Measurements from ENCODE around the gene P3H4.
"Not testable (repeated sequence)": the region's sequence is repeated elsewhere in the genome, so short reads cannot be mapped to it uniquely, and the experiment has no call there.

P3H4 gene

GRCh38 chr17:41792845-41793783, 18.6 kb downstream of the P3H4 start:
- no peak for DNase-seq

GRCh38 chr17:41787021-41787418, 24.7 kb downstream of the P3H4 start:
- no peak for DNase-seq

- DNase-seq, result peak; percentile 84
Measured at GRCh38 chr17:41786227-41787020, 25.3 kb downstream of the P3H4 start, which contains the start of gene JUP. Gene JUP, minus strand, starts transcription at chr17:41786711. Its CDS starts 14,857 bp downstream, at chr17:41771854.

GRCh38 chr17:41785859-41786226, 25.9 kb downstream of the P3H4 start:
- no peak for DNase-seq

DNA sequence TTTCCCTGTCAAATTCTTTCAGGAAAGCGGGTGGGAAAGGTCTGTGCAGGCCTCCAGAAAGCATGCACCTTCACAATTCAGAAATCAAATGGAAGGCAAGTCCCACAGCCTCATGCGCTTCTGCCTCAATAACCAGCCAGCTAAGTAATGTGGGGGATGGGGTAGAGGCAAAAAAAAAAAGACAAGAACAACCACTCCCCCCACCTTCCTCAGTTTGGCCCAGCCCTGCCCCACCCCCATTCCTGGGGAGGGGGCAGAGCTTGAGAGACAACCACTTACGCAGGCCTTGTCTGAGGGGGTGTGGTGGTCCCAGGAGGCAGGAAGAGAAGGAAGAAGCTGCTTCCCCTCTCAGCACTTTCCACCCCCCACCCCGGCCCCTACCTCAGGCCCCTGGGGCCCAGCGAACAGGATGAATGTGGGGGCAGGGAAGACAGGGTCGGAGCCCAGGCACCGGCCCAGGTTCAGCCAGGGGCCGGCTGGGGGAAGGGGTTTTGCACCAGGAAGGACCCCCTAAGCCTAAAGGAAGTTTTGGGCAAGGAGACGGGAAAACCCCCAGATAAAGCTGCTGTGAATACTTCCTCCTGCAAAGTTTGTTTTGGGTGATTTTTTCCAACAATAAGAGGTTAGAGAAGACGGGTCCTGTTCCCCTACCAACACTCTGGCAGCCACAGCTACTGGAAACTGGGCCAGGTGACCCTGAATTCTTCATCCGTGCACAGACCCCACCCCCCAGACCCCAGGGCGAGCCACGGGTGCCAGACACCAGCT, 26.5 kb downstream of the P3H4 start:
- no peak for DNase-seq

GRCh38 chr17:41784207-41784744, 27.5 kb downstream of the P3H4 start:
- DNase-seq, result no peak

DNA sequence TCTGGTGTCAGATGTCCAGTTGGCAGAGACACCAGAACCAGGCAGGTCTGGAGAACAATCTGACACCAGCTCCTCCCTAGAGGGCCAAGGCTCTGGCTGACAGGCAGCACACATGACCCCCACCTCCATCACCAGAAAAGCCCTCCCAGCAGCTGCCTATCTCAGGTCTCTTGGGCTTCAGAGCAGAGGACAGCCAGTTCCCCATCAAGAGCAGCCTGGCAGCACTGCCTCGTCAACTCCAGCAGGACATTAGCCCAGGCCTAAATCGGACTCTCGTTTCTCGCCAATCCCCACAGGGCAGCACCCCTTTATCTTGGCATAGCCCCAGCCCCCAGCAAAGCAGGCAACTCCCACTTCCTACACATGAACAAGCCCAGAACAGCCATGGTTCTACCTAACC, 29.6 kb downstream of the P3H4 start:
- DNase-seq, result no peak

DNA sequence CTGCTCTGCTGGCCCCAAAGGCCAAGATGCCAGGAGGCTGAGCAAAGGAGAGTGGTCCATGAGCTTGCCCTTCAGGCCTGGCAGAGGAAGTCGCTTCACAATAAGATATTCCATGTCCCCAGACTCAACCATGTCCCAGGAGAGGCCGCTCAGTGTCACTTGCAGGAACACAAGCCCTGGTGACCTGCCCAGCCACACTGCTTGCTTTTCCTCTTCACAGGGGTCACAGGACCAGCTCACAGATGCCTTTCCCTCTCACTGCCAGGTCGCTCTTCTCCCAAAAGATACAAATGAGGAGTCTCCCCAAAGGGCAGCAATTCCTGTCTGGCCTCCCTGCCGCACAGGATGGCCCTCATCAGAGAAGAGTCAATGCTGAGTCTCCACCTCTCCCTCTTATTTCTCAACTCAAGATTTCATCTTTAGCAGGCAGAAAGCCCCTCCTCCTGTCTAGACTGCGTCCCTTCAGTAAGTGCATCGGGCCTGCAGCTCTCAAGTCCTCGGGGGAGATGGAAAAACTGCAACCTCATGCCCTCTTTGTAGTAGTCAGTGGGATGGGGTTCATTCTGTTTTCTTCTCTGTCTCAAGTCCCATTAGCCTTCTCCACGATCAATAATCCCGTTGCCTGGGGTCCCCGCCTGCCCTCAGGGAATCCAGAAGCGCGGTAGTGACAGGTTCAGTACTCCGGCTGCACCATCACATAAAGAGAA, 30.2 kb downstream of the P3H4 start:
- DNase-seq, result no peak

DNA sequence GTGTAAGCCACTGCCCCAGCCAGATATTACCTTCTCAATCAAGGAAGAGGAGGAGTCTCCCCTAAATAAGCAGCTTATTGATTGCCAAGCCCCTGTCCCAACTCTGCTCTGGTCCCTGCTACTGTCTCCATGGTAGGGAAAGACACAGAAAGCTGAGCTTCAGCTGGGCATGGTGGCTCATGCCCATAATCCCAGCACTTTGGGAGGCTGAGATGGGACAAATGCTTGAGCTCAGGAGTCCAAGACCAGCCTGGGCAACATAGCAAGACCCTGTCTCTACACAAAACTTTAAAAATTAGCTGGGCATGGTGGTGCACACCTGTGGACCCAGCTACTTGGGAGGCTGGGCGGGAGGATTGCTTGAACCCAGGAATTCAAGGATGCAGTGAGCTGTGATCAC, 31.8 kb downstream of the P3H4 start:
- no peak for DNase-seq

- DNase-seq, result no peak
Measured at GRCh38 chr17:41777574-41778188, 34.1 kb downstream of the P3H4 start.

DNA sequence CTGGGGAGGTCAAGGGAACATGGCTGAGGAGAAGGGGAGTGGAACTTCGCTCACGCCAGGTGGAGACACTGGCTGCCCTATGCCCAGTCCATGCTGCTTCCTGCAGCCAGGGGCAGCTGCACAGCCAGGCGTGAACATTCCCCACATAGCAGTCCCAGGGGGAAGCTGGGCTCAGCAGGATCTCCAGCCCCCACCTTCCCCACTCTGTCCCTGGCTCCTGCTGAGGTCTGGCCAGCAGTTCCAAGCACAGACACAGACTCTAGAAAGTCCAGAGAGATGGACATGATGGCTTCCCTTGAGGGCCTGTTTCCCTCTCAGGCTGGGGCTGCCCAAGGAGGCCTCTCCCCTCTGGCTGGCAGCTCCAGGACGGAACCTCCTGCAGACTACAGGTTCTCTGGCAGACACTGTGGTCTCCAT, 34.6 kb downstream of the P3H4 start:
- DNase-seq, result no peak

DNA sequence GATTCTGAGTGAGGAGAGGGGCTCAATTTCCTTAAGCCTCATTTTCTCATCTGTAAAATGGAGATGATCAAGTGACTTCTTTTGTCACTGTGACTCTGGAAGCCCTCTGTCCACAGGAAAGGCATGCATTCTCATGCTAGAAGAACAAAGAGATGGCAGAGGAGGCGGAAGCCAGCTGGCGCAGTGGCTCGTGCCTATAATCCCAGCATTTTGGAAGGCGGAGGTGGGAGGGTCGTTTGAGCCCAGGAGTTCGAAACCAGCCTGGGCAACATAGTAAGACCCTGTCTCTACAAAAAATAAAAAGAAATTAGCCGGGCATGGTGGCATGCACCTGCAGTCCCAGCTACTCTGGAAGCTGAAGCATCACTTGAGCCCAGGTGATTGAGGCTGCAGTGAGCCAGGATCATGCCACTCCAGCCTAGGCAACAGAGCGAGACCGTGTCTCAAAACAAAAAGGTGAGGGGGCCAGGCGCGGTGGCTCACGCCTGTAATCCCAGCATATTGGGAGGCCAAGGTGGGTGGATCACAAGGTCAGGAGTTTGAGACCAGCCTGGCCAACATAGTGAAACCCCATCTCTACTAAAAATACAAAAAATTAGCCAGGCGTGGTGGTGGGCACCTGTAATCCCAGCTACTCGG, 35.4 kb downstream of the P3H4 start:
- DNase-seq, result not testable (repeated sequence)

DNA sequence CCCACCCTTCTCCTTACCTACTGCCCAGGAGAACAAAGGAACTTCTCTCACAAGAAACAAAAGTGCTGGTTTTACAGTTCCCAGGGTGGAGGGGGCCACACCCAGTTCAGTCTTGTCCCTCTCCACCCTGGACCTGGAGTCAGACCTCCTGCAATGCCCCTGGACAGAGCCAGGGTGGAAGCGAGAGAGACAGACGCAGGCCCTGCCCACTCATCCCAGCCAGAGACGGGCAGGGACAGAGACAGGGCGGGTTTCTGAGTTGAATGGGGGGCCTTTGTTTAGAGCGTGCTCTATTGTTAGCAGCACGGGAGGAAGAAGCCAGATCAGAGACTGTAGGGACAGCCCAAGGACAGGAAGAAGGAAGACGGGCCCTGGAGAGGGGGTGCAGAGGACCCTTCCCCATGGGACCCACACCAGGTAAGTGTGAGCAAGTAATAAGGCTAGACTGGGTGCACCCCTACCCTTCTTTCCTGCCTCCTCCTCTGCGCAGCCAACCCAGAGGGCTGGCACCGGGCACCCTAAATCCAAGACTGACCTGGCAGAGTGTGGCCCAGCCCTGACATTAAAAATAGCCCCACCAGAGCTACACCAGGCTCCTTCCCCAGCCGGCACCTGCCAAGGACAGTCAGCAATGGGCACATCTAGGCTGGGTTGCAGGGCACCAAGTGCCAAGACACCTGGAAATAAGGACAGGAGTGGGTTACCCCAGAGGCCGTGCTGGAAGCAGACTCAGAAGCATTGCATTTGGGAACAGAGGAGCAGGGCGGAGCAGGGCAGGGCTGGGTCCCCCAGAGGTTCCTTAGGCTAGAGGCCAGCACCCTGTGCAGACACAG, 36.1 kb downstream of the P3H4 start:
- no peak for DNase-seq

GRCh38 chr17:41773731-41774193, 38.0 kb downstream of the P3H4 start:
- no peak for DNase-seq

DNA sequence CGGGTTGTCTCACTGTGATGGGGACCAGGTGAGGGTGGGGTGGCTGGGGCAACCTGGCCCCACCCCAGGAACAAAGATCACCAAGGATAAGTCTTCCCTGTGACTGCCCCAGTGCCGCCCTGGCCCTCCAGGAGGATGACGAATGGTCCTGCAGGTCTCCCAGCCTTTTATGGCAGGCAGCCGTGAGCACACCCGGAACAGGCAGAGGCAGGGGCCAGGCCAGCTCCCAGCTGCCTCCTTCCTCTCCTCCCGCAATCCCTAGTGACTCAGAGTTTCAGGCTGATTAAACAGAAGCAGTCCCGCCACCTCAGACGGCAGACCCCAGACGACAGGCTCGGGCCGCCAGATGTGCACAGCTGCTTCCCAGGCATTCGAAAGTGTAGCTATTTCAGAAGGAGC, 38.6 kb downstream of the P3H4 start:
- DNase-seq, result no peak

GRCh38 chr17:41772586-41773189, 39.1 kb downstream of the P3H4 start:
- DNase-seq, result no peak

DNA sequence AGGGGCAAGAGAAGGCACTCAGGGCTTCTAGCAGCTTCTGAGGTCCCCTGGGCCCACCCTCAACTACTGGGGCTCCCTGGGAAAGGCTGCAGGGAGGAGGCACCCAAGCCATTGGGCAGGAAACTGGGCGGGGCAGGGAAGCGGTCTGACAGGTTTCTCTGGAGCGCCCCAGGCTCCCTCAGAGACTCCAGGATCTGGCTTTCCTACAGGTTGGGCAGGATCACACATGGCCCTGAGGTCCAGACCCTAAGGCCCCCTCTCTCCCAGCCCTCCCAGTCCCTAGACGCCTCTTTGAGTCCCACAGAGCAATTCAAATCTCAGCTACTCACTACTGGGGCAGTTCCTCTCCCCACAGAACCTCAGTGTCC, 39.5 kb downstream of the P3H4 start:
- DNase-seq, result no peak

DNA sequence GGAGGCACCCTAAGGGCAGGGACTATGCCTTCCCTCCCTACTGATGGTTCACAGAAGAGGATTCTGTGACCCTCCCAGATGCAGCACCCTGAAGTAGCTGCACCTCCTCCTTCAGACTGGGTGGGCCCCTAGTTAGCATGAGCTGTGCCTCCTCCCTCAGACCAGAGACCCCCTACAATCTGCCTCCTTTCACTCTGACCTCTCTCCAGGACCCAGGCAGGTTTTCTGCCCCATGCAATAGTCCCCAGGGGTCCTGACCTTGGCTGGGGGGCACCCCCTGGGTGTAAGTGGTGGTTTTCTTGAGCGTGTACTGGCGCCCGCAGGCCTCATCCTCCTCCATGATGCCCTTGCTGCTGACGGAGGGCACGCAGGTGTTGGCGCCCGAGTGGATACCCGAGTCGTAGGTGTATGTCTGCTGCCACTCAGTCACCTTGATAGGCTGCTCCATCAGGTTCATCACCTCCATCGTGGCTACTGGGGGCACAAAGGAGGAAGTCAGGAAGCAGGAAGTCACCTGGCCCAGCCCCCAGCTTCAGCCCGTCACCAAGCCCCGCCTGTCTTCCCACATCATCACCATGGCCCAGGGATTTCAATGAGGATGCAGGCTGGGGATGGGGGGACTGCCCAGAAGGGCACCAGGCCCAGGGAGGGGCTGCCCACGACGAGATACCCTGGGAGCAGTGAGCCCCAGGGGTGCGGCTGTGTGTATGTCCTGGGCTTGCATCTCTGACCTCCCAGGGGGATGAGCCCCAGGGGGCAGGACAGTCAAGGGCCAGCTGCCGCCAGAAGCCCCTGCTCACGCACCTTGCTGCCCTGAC, 40.2 kb downstream of the P3H4 start:
- DNase-seq, result no peak

DNA sequence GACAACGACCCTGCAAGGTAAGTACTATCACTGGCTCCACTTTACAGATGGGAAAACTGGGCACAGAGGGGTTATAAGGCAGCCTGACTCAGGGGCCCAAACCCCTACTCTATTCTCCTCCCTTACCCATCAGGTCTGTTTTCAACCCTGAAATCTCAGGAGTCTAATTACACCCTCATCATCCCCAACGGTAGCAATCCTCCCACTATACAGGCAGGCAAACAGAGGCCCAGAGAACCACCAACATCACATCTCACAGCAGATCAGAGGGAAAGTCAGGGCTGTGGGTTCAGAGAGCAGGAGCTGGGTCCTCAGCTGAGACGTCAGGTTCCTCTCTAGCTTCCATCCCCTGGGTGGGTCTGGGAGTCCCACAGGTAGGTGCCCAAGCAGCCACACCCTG, 41.8 kb downstream of the P3H4 start:
- DNase-seq, result no peak

Measured in stimulated activated naive CD4-positive, alpha-beta T cell treated with Interleukin-2 at 50 U/mL for 16 hours (primary cell).